ENCODE results near the gene PFDN6.
"Not testable (repeated sequence)": the region's sequence is repeated elsewhere in the genome, so short reads cannot be mapped to it uniquely, and the experiment has no call there.

PFDN6 gene

DNA sequence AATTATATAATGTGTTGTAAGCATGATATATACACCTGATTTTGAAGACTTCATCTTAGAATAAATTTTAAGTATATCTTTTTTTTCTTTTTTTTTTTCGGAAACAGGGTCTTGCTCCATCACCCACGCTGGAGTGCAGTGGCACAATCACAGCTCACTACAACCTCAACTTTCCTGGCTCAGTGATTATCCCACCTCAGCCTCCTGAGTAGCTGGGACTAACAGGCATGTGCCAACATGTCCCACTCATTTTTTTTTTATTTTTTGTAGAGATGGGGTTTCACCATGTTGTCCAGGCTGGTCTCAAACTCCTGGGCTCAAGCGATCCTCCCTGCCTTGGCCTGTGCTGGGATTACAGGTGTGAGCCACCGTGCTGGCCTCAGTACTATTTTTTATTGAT is 34.8 kb upstream of the PFDN6 start:
- Histone ChIP-seq H3K9ac (ENCODE audit: low read depth, low read length) (no peak overlapping the region), H3K4me1 (ENCODE audit: control insufficient read depth, insufficient read depth, low read length) (peaks cover 2% of the 10 kb centered on the region), H3K27me3 (ENCODE audit: control insufficient read depth, insufficient read depth, low read length) (no peaks in the 10 kb centered on the region), H3K4me3 (ENCODE audit: low read depth, low read length) (no peak overlapping the region), H3K36me3 (ENCODE audit: control insufficient read depth, insufficient read depth, low read length) (peaks cover 7% of the 10 kb centered on the region), H3K9me3 (ENCODE audit: control insufficient read depth, insufficient read depth, low read length) (no peaks in the 10 kb centered on the region)

DNA sequence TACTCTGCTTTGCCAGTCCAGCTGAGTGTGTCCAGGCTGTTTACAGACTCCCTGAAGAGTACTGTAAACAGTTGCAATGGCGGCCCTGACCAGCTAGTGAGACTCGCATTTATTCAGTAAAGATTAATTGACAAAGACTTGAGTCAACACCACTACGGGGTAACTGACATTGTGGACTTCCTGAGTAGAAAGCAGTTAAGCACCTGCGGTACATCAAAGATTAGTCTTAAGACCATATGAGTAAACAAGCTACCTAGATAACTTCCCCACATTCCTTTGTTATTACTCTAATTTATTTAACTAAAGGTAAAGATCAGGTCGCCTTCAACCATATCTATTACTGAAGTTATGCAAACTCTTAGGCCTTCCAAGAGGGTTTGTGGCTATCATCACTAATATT is 30.4 kb upstream of the PFDN6 start:
- Histone ChIP-seq H3K4me3 (ENCODE audit: low read depth, low read length) (no peak overlapping the region), H3K9ac (ENCODE audit: low read depth, low read length) (no peak overlapping the region)

DNA sequence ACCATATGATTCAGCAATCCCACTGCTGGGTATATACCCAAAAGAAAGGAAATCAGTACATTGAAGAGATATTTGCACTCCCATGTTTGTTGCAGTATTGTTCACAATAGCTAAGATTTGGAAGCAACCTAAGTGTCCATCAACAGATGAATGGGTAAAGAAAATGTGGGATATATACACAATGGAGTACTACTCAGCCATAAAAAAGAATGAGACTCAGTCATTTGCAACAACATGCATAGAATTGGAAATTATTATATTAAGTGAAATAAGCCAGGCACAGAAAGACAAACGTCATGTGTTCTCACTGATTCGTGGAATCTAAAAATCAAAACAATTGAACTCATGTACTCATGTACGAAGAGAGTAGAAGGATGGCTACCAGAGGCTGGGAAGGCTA is 26.9 kb upstream of the PFDN6 start:
- not testable (repeated sequence) for H3K4me3 ChIP-seq (ENCODE audit: low read depth, low read length); H3K9ac ChIP-seq (ENCODE audit: low read depth, low read length); H3K9me3 ChIP-seq (ENCODE audit: control insufficient read depth, insufficient read depth, low read length); H3K27me3 ChIP-seq (ENCODE audit: control insufficient read depth, insufficient read depth, low read length); H3K4me1 ChIP-seq (ENCODE audit: control insufficient read depth, insufficient read depth, low read length)
- peaks cover 24% of the 10 kb centered on the region for H3K36me3 ChIP-seq (ENCODE audit: control insufficient read depth, insufficient read depth, low read length)

More for the DNA sequence above, 30.4 kb upstream of the PFDN6 start:
- Histone ChIP-seq H3K9me3 (ENCODE audit: control insufficient read depth, insufficient read depth, low read length) (no peaks in the 10 kb centered on the region), H3K36me3 (ENCODE audit: control insufficient read depth, insufficient read depth, low read length) (peaks cover 7% of the 10 kb centered on the region), H3K4me1 (ENCODE audit: control insufficient read depth, insufficient read depth, low read length) (no peaks in the 10 kb centered on the region), H3K27me3 (ENCODE audit: control insufficient read depth, insufficient read depth, low read length) (no peaks in the 10 kb centered on the region)

DNA sequence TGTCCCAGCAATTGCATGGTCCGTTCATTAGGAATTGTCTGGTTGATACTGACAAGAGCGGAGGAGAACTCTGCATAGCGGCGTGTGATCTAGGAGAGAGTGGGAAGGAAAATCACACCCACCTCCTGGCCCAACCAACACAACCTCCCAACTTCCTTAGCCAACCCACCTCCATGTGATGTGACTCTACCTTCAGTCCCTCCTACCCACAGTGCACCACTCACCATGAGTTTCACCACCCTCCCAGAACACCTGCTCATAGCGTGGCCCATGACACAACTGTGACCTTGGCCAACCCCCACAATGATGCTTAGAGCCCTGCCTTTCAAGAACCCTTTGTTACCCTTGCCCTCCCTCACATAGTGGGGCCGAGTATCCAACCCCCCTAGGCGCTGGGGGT is 25.4 kb upstream of the PFDN6 start:
- no peak overlapping the region for H3K9ac ChIP-seq (ENCODE audit: low read depth, low read length)
- peaks cover 32% of the 10 kb centered on the region for H3K36me3 ChIP-seq (ENCODE audit: control insufficient read depth, insufficient read depth, low read length)

DNA sequence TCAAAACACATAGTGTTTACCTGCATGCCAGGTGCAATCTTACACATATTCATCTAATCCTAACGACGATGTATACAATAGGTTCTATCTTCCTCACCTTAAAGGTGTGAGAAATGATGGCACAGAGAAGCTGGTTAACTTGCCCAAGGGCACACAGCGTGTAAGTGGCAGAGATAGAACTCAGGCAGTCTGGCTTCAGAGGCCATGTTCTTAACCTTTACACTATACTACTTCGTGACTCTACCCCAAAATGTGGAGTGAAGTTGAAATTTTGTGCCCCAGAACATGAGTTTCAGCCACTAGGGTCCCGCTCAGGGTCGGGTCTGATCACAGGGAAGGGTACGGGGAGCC is 18.3 kb upstream of the PFDN6 start:
- Histone ChIP-seq H3K9ac (ENCODE audit: low read depth, low read length) (peak overlapping the region; percentile 98), H3K36me3 (ENCODE audit: control insufficient read depth, insufficient read depth, low read length) (peaks cover 59% of the 10 kb centered on the region), H3K27me3 (ENCODE audit: control insufficient read depth, insufficient read depth, low read length) (no peaks in the 10 kb centered on the region), H3K4me3 (ENCODE audit: low read depth, low read length) (peak overlapping the region; percentile 93), H3K9me3 (ENCODE audit: control insufficient read depth, insufficient read depth, low read length) (no peaks in the 10 kb centered on the region), H3K4me1 (ENCODE audit: control insufficient read depth, insufficient read depth, low read length) (peaks cover 12% of the 10 kb centered on the region)

More for the DNA sequence above, 25.4 kb upstream of the PFDN6 start:
- no peaks in the 10 kb centered on the region for H3K4me1 ChIP-seq (ENCODE audit: control insufficient read depth, insufficient read depth, low read length)
- H3K27me3 ChIP-seq (ENCODE audit: control insufficient read depth, insufficient read depth, low read length), result no peaks in the 10 kb centered on the region
- no peak overlapping the region for H3K4me3 ChIP-seq (ENCODE audit: low read depth, low read length)
- H3K9me3 ChIP-seq (ENCODE audit: control insufficient read depth, insufficient read depth, low read length), result no peaks in the 10 kb centered on the region

DNA sequence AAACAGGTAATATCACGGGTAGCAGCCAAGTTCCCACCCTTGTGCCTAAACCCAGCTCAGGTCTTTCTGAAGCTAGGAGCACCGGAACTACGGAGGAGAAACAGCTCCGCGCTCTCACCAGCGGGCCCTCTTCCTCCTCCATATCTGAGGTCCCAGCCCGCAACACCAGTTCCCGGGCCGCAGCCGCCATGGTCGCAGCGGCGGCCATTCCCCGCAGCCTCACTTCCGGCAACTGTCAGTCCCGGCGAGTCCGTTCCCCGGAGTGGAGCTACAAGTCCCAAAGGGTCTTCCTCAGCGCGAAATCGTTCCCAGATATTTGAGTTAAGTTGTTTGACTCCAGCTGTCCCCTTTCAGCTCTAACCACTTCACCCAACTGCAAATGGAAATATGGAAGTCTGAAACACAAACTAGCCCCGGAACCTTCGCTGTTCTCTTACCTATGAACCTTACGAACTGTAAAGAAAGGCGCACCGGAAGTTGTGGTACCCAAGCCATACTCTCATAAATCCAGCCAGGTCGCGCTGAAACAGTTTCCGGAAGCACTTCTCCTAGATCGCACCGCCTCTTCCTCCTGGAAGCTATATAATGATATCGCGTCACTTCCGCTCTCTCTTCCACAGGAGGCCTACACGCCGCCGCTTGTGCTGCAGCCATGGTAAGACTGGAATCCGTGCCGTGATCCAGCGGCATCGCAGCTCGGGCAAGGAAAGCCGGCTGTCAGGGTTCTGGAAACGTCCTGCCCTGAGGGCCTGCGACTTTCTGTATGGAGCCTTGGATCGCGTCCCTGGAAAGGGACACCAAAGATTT is 17.7 kb upstream of the PFDN6 start, which contains the start of the genes RPS18 and VPS52:
Gene RPS18 (plus strand): TSS at position 608 of the 807 bp plus-strand sequence. CDS start 45 bp downstream, at position 653.
Gene VPS52 (minus strand): TSS at position 409 of the 807 bp plus-strand sequence. CDS start 201 bp downstream, at position 208.
- Histone ChIP-seq H3K9ac (ENCODE audit: low read depth, low read length) (peak within 1 kb of the TSS; percentile 100), H3K9me3 (ENCODE audit: control insufficient read depth, insufficient read depth, low read length) (no peaks in the 10 kb centered on the region), H3K4me3 (ENCODE audit: low read depth, low read length) (peak within 1 kb of the TSS; percentile 93), H3K4me1 (ENCODE audit: control insufficient read depth, insufficient read depth, low read length) (peaks cover 12% of the 10 kb centered on the region), H3K27me3 (ENCODE audit: control insufficient read depth, insufficient read depth, low read length) (no peaks in the 10 kb centered on the region), H3K36me3 (ENCODE audit: control insufficient read depth, insufficient read depth, low read length) (peaks cover 59% of the 10 kb centered on the region)

DNA sequence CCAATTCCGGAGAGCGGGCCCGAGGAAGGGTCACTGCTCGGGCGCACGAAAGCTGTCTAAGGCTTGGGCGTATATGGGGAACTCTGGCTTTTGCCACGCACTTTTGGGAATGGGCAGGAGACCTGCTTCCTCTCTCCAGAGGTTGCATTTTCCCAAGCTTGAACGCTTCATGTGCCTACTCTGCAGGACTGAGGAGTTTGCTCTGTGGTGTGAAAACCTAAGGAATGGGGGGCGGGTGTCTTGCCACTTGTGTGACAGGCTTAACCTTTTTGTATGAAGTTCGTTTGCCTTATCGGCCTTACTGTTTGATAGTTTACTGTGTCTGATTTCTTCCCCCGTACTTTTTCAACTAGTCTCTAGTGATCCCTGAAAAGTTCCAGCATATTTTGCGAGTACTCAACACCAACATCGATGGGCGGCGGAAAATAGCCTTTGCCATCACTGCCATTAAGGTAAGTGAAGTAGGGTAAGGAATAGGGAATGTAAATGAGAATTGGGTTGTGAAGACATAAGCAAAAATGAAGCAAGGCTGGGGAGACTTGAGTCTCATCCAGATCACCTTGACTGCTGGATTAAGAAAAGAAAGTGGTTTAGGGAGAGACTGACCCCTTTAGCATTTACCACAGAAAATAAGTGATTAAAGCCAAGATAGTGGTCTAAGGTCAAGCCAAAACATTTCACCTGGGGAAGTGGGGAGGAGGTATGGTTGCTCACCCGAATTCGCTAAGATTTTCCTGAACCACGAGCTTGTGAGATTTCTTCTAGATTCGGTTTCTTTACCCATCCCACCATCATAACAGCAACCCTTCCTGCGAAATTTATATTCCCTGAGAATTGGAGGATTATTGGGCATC is 16.9 kb upstream of the PFDN6 start:
- Histone ChIP-seq H3K36me3 (ENCODE audit: control insufficient read depth, insufficient read depth, low read length) (peaks cover 50% of the 10 kb centered on the region), H3K27me3 (ENCODE audit: control insufficient read depth, insufficient read depth, low read length) (no peaks in the 10 kb centered on the region), H3K4me3 (ENCODE audit: low read depth, low read length) (peak overlapping the region; percentile 93), H3K4me1 (ENCODE audit: control insufficient read depth, insufficient read depth, low read length) (peaks cover 12% of the 10 kb centered on the region), H3K9ac (ENCODE audit: low read depth, low read length) (peak overlapping the region; percentile 100), H3K9me3 (ENCODE audit: control insufficient read depth, insufficient read depth, low read length) (no peaks in the 10 kb centered on the region)

DNA sequence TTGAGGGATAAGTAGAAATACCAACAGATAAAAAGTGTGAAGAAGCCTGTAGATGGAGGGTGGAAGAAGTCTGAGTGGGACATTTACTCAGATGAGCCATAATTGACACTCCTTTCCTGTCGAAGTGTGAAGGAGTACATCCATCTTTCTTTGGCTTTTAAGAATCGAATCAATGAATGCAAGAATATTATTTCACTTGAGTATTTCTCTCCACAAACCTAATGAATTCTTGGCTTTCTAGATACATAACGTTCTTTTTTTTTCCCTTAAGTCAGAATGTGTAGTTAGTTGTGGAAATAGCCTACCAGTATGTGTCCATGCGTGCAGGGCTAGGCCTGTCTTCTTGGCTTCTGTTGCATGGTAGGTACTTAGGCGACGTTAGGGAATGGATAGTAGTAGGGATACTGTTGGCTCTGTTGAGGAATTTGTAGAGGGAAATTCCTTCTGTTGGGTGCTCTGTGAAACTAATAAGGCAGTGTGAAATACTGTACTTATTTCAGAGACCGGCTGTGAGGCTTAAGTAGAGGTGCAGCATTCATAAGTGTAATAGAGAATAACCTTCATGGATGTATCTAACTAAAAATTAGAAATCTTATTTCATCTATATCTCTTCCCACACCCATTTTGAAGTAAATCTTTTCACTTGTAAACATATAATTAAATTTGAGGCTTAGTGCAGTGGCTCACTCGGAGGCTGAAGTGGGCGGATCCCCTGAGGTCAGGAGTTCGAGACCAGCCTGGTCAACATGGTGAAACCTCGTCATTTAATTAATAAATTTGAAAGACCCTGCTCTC is 16.1 kb upstream of the PFDN6 start:
- Histone ChIP-seq H3K9me3 (ENCODE audit: control insufficient read depth, insufficient read depth, low read length) (no peaks in the 10 kb centered on the region), H3K9ac (ENCODE audit: low read depth, low read length) (peak overlapping the region; percentile 100), H3K4me3 (ENCODE audit: low read depth, low read length) (peak overlapping the region; percentile 93), H3K4me1 (ENCODE audit: control insufficient read depth, insufficient read depth, low read length) (peaks cover 12% of the 10 kb centered on the region), H3K36me3 (ENCODE audit: control insufficient read depth, insufficient read depth, low read length) (peaks cover 42% of the 10 kb centered on the region), H3K27me3 (ENCODE audit: control insufficient read depth, insufficient read depth, low read length) (no peaks in the 10 kb centered on the region)

DNA sequence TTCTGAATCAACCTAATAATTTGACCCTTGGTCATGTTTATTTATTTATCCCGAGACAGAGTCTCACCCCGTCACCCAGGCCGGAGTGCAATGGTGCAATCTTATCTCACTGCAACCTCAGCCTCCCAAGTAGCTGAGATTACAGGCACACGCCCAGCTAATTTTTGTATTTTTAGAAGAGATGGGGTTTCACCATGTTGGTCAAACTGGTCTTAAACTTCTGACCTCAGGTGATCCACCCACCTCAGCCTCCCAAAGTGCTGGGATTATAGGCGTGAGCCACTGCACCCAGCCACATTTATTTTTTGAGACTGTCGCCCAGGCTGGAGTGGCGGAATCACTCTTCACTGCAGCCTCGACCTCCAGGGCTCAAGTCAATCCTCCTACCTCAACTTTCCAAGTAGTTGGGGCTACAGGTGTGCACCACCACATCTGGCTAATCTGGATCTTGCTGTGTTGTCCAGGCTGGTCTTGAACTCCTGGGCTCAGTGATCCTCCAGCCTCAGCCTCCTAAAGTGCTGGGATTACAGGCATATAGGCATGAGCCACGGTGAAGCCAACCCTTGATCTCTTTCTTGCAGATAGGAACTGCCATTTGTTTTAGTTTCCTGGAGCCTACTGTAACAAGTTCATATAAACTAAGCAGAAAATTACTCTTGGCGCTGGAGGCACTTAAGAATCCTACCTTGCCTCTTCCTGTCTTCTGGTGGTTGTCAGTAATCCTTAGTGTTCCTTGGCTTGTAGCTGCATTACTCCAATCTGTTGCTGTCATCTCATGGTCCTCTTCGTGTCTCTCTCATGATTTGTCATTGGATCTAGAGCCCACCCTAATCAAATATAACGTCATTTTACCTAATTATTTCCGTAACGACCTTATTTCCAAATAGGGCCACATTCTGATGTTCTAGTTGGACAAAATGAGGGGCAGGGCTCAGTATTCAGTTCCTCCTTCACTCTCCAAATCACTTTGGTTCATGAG is 15.2 kb upstream of the PFDN6 start:
- peak overlapping the region; percentile 100 for H3K9ac ChIP-seq (ENCODE audit: low read depth, low read length)
- H3K36me3 ChIP-seq (ENCODE audit: control insufficient read depth, insufficient read depth, low read length), result peaks cover 42% of the 10 kb centered on the region
- peaks cover 12% of the 10 kb centered on the region for H3K4me1 ChIP-seq (ENCODE audit: control insufficient read depth, insufficient read depth, low read length)
- H3K4me3 ChIP-seq (ENCODE audit: low read depth, low read length), result peak overlapping the region; percentile 93
- no peaks in the 10 kb centered on the region for H3K9me3 ChIP-seq (ENCODE audit: control insufficient read depth, insufficient read depth, low read length)
- H3K27me3 ChIP-seq (ENCODE audit: control insufficient read depth, insufficient read depth, low read length), result no peaks in the 10 kb centered on the region

DNA sequence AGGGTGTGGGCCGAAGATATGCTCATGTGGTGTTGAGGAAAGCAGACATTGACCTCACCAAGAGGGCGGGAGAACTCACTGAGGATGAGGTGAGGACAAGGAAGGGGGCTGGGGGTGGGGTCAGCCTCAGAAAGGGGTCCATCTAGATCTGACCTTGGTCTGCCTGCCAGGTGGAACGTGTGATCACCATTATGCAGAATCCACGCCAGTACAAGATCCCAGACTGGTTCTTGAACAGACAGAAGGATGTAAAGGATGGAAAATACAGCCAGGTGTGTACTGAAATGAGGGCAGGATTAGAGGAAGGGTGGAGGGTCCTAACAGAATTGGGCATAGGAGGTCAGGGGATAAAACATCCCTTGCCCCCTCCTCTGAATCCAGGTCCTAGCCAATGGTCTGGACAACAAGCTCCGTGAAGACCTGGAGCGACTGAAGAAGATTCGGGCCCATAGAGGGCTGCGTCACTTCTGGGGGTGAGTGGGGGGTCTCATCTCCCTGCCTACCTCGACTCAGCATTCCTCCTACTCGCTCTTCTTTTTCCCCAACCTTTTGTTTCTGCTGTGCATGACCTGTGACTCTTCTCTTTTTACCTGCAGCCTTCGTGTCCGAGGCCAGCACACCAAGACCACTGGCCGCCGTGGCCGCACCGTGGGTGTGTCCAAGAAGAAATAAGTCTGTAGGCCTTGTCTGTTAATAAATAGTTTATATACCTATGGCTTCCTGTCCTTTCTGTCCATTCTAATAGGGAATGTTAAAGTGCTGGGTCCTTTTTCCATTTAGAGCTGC is 13.4 kb upstream of the PFDN6 start:
- Histone ChIP-seq H3K4me1 (ENCODE audit: control insufficient read depth, insufficient read depth, low read length) (peaks cover 12% of the 10 kb centered on the region), H3K4me3 (ENCODE audit: low read depth, low read length) (peak overlapping the region; percentile 93), H3K36me3 (ENCODE audit: control insufficient read depth, insufficient read depth, low read length) (peaks cover 56% of the 10 kb centered on the region)
- H3K9me3 ChIP-seq (ENCODE audit: control insufficient read depth, insufficient read depth, low read length); H3K27me3 ChIP-seq (ENCODE audit: control insufficient read depth, insufficient read depth, low read length); H3K9ac ChIP-seq (ENCODE audit: low read depth, low read length): not testable (repeated sequence)
